Fibroblast of skin of left biceps (primary cell): ENCODE results near the gene SYNPO2L.
"Not testable (repeated sequence)": the region's sequence is repeated elsewhere in the genome, so short reads cannot be mapped to it uniquely, and the experiment has no call there.

Source experiments
- DNase-seq, 2 experiments: peaks; one replicate each; pipeline ENCODE4 v3.0.0-alpha.2; 2013; ENCODE audit warnings: low read depth in 2 of 2

Gene SYNPO2L, protein sequence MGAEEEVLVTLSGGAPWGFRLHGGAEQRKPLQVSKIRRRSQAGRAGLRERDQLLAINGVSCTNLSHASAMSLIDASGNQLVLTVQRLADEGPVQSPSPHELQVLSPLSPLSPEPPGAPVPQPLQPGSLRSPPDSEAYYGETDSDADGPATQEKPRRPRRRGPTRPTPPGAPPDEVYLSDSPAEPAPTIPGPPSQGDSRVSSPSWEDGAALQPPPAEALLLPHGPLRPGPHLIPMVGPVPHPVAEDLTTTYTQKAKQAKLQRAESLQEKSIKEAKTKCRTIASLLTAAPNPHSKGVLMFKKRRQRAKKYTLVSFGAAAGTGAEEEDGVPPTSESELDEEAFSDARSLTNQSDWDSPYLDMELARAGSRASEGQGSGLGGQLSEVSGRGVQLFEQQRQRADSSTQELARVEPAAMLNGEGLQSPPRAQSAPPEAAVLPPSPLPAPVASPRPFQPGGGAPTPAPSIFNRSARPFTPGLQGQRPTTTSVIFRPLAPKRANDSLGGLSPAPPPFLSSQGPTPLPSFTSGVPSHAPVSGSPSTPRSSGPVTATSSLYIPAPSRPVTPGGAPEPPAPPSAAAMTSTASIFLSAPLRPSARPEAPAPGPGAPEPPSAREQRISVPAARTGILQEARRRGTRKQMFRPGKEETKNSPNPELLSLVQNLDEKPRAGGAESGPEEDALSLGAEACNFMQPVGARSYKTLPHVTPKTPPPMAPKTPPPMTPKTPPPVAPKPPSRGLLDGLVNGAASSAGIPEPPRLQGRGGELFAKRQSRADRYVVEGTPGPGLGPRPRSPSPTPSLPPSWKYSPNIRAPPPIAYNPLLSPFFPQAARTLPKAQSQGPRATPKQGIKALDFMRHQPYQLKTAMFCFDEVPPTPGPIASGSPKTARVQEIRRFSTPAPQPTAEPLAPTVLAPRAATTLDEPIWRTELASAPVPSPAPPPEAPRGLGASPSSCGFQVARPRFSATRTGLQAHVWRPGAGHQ

GRCh38 chr10:73655990-73656298 lies at the start of gene SYNPO2L:
TSS of gene SYNPO2L (minus strand) at chr10:73656029. CDS start at chr10:73655922, 107 bp downstream.
- DNase-seq, result no peak

DNA sequence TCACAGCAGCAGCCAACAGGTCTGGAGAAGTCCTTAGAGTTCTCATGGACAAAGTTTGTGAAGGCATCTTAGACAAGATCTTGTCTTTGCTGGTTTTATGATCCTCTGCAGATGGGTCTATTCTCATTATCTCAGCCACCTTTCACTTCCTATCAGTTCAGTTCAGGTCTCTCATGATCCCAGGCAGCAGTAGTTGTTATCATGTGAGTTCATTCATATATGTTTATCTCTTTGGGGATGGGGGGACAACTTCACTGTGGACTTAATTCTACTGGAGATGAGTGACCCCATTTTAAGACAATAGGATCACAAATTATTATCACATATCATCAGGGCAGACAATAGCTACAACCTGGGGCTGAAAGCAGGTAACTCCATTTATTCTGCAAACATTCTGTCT lies 48.1 kb upstream of the SYNPO2L start:
- DNase-seq, result not testable (repeated sequence)

GRCh38 chr10:73698819-73699218 lies 43.0 kb upstream of the SYNPO2L start:
- DNase-seq, result not testable (repeated sequence)

- not testable (repeated sequence) for DNase-seq
Observed at GRCh38 chr10:73697675-73698159, 41.9 kb upstream of the SYNPO2L start, which contains the start of gene AGAP5. TSS of gene AGAP5 (minus strand) at chr10:73698109. CDS start at chr10:73697755, 354 bp downstream.

- DNase-seq, result not testable (repeated sequence)
Observed at GRCh38 chr10:73695302-73695701, 39.5 kb upstream of the SYNPO2L start.

DNA sequence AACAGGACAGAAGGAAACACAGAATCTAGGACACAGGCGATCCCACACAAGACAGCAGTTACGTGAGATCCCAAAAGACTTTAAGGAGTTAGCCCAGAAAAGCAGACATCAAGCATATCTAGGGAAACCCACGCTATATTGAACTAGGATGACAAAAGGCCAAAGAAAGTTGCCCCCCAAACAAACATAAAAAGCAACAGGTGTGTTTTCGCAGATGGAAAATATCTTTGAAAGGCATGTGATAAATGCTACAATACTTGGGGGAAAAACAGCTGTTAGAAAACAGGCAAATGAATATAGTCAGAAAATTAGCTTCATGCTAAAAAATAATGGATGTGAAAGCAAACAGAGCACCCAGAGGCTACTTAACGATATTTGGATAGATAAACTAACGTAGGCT lies 34.9 kb upstream of the SYNPO2L start:
- not testable (repeated sequence) for DNase-seq

DNA sequence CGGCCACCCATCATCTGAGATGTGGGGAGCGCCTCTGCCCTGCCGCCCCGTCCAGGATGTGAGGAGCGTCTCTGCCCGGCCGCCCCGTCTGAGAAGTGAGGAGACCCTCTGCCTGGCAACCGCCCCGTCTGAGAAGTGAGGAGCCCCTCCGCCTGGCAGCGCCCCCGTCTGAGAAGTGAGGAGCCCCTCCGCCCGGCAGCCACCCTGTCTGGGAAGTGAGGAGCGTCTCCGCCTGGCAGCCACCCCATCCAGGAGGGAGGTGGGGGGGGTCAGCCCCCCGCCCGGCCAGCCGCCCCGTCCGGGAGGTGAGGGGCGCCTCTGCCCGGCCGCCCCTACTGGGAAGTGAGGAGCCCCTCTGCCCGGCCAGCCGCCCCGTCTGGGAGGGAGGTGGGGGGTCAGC lies 33.8 kb upstream of the SYNPO2L start:
- not testable (repeated sequence) for DNase-seq

DNA sequence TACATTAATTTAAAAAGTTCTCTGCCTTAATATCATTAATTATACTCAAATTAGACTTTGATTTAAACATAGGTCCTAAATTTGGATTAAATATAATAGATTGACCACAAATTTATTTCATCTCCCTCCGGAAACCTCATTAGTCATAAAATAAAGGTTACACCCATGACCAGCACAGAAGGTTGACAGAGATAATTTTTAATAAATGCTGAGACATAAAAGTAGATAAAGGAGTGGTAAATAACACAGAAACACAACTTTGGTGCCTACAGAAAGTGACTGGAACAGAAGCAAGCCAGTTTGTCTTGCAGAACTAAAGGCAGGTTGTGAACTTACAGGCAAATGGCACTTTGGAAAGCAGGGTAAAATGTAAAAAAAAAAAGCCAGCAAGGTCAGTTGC lies 31.8 kb upstream of the SYNPO2L start:
- DNase-seq, result not testable (repeated sequence)

DNA sequence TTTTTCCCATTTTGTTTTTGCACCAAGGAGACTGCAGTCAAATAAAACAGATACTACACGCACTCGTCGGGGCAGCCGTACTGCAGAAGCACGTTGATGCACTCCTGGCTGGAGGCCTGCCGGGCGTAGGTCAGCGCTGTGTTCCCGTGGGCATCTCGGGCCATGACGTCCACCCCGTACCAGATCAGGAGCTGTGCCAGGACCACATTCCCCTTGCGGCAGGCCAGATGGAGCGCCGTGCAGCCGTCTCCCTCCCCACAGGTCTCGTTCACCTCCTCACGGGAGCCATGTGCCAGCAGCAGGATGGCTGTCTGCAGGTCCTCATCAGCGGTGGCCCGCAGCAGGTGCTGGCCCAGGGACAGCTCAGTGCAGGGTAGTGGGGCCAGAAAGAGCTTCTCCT lies 18.7 kb upstream of the SYNPO2L start:
- not testable (repeated sequence) for DNase-seq

GRCh38 chr10:73668378-73668777 lies 12.5 kb upstream of the SYNPO2L start:
- DNase-seq, result not testable (repeated sequence)

DNA sequence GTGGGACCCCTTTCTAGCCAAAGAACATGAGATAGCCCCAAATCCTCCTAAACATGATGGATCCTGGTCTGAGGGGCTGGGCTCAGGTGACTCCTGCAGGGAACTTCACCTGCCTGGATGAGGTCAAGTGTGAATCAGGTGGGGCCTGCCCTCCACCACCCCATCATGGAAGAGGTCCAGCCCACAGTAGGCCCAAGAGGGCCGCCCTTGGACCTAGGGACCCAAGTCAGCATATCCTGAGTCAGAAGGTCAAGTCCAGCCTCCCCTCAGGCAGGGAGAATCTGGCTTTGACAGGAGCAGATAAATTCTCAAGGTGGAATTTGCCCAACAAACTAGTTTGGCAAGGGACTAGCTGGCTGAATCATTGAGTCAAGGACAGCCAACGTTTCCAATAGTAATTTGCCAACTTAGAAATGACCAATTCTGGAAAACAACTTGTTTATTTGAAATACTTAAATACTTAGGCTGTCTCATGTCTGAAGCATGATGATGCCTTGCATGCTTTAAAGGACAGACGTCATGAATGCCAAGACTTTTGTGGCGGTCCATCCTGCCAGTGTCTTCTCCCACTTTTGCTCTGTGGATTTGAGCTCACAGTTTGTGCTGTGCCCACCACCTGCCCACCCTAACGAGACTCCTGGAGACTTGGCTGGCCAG lies 10.5 kb upstream of the SYNPO2L start:
- DNase-seq, result not testable (repeated sequence)

- DNase-seq, result not testable (repeated sequence)
Observed at GRCh38 chr10:73665581-73665980, 9.8 kb upstream of the SYNPO2L start.

DNA sequence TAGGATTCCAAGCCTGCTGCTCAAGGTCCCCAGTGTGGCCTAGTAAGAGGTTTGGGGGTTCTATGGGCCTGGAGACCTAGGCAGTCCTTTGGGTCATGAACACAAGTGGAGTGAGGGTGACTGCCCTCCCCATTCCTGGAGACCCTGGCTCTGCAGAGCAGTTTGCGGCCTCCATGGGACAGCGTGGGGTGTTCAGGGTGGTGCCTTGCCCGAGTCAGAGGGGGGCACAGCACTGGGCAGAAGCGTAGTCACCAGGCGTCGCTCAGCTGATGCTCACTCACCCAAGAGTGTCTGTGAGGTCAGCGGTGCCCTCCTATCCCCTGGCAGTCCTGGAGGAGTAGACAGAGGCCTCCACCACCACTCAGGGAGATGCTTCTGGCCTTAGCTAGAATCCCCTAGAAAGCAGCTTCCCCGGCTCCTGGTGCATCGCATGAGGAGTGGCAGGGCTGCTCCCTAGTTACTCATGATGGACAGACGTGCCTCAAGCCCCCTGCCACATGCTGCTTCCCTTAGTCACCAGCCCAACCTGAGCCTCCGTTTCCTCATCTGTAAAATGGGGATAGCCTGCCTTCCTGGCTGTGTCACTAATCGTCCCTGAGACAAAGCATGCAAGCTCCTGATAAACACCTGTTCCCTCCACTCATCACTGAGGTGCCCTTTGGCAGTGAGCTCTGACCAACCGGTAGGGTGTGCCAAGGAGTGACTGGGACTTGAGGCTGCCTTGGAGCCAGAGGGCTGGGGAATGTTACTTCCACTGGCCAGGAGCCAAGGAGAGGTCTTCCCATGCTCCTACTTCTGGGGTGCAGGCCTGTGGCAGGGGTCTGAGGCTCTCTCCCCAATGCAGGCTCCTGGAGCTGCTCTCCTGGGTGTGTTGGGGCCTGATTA lies 8.6 kb upstream of the SYNPO2L start:
- DNase-seq, result not testable (repeated sequence)

DNA sequence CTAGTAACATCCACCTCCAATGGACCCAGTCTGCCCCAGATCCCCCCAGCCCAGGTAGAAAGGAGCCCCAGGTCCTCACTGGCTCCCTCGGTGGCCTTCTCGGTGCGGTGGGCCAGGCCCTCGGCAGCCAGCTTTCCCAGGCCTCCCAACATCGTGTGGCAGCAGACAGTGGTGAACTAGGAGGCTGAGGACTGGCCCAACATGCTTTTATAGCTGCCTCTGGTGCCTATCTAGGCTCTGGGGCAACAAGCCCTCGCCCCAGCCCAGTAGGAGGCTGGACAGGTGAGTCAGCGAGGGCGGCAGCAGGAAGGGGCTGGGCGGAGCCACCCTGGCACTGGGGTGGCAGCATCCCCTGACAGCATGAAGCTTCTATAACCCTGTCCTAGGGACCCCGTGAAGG lies 7.8 kb upstream of the SYNPO2L start:
- DNase-seq, result not testable (repeated sequence)

DNA sequence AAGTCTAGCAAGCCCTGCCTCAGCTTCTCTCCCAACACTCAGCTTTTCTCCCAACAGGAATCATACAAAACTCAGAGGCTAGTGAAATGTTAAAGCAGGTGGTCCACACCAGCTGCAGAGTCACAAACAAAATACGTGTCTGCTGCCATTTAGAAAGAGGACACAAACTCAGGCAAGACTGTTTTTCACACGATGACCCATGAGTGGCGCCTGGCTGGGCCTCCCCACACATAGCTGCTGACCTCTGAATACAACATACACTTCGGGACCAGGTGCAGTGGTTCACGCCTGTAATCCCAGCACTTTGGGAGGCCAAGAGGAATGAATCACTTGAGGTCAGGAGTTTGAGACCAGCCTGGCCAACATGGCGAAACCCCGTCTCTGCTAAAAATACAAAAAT lies 6.9 kb upstream of the SYNPO2L start:
- DNase-seq, result not testable (repeated sequence)

GRCh38 chr10:73655257-73655989 lies 406 bp downstream of the SYNPO2L start:
- DNase-seq, result no peak

DNA sequence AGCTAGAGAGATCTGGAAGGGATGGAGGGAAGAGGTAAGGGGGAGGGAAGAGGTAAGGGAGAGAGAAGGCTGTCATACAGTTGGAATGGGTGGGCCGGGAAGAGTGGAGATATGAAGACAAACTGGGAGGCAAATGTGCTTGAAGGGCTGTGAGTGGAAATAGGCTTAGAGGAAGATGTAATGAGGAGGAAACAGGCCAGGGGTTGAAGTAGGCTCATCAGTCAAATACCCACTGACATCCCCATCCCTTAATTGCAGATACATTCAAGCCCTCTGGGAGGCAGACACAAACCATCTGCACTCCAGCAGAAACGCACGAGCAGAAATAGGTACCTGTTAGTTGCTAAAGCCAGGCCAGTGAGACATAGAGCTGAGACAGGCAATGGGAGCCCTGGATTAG lies 2.1 kb downstream of the SYNPO2L start:
- DNase-seq, result no peak

DNA sequence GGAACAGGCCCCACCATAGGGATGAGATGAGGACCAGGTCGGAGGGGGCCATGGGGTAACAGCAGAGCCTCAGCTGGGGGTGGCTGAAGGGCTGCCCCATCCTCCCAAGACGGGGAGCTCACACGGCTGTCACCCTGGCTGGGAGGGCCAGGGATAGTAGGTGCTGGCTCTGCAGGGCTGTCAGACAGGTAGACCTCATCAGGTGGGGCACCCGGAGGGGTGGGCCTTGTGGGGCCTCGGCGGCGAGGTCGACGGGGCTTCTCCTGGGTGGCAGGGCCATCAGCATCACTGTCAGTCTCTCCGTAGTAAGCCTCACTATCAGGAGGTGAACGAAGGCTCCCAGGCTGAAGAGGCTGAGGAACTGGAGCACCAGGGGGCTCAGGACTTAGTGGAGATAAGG lies 2.6 kb downstream of the SYNPO2L start:
- DNase-seq, result no peak

DNA sequence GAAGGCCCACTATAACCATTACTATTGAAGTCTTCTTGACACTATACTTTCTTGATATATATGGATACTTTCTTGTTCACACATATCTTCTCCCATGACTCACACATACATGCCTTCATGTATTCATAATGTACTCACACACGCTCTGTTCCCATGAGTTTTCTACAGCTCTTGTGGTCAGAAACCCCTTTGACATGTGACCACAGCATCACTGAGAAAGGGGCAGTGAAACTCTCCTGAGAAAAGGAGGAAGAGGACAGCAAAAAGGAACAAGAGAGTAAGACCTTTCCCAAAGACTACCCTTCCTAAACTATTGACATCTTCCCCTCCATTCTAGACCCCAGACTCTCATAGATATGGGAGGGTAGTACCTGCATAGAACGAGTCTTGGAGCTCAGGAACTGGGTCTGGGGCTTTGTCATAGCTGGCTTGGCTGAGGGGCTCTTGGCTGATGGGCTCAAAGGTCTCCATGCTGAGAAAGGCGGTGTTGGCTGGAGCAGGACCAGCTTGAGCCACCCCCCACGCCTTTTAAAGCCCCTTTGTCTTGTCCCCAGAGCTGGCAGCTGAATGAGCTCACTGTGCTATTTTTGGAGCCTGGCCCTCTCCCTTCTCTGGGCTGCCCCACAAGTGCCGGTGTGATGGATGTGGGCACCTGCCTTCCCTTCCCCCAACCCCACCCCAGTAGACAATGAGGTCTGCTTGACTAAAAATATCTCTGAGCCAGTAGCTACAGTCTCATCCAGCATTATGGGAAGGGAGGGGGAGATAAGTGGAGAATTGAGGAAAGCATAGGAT lies 5.1 kb downstream of the SYNPO2L start:
- peak; percentile 68 to 76 for DNase-seq
